HepG2 (cell line): ENCODE results near the gene SRCAP. TPM values are rescaled to one million over a fixed set of nuclear protein-coding genes. Genes with fewer than 3 reads are reported as not detected.

Experiments
- HNRNPLL ChIP-seq: fragments of 200-400 bp; formaldehyde crosslinking; IDR thresholded peaks from 2 replicates; pipeline ENCODE4 v1.6.1; 2017; ENCODE audit warnings: mild to moderate bottlenecking, low read depth, low read length; ENCODE audit not compliant: poor library complexity, severe bottlenecking
- HOXA3 ChIP-seq: sonication (generic); formaldehyde crosslinking; IDR thresholded peaks from 2 replicates; pipeline ENCODE4 v1.5.0; 2020; ENCODE audit warnings: missing genetic modification reagents
- MED1 ChIP-seq: sonication (generic); formaldehyde crosslinking; IDR thresholded peaks from 2 replicates; pipeline ENCODE4 v1.4.0; 2020; ENCODE audit warnings: missing genetic modification reagents
- PCBP1 ChIP-seq: fragments of 200-400 bp; formaldehyde crosslinking; IDR thresholded peaks from 2 replicates; pipeline ENCODE4 v1.6.1; 2017; ENCODE audit warnings: mild to moderate bottlenecking, low read depth, low read length, borderline replicate concordance
- SIX4 ChIP-seq: sonication (generic); formaldehyde crosslinking; IDR thresholded peaks from 2 replicates; pipeline ENCODE4 v1.4.0; 2020; ENCODE audit warnings: missing genetic modification reagents
- ZNF251 ChIP-seq: sonication (generic); formaldehyde crosslinking; IDR thresholded peaks from 2 replicates; pipeline ENCODE4 v1.9.0; 2021; ENCODE audit warnings: mild to moderate bottlenecking, missing genetic modification reagents
- ZNF577 ChIP-seq: sonication (generic); formaldehyde crosslinking; IDR thresholded peaks from 2 replicates; pipeline ENCODE4 v1.4.0; 2020; ENCODE audit warnings: mild to moderate bottlenecking, low read depth, missing genetic modification reagents, borderline replicate concordance
- ZNF747 ChIP-seq: sonication (generic); formaldehyde crosslinking; IDR thresholded peaks from 2 replicates; pipeline ENCODE4 v1.8.1; 2023; ENCODE audit warnings: missing genetic modification reagents, mild to moderate bottlenecking, borderline replicate concordance
- ZNF850 ChIP-seq: sonication (generic); formaldehyde crosslinking; conservative IDR thresholded peaks from 2 replicates; pipeline ENCODE4 v1.9.0; 2021; ENCODE audit warnings: mild to moderate bottlenecking, missing genetic modification reagents
- polyA plus RNA-seq, 8 experiments: library from polyadenylated mRNA; depleted of rRNA in 3 of 8; stranded (reverse) in 7 of 8; unstranded in 1 of 8; fragments of >200 nt; fragmentation: Illumina TruSeq in 4 of 8; extraction: Trizol in 4 of 8; gene quantifications; 2 replicates each; pipeline versions ENCODE4 v1.2.1 to v1.2.3, GENCODE V29; 2011 to 2016; ENCODE audit warnings: low read depth in 4 of 8, missing spikeins in 1 of 8, mixed read lengths in 1 of 8; ENCODE audit not compliant: insufficient read depth in 1 of 8
- total RNA-seq, 5 experiments: library from RNA; depleted of rRNA; stranded (reverse); fragments of >200 nt; fragmentation: Illumina TruSeq; extraction: Trizol; gene quantifications; 2 replicates each; pipeline ENCODE4 v1.2.3, GENCODE V29; 2016; ENCODE audit warnings: low read depth in 1 of 5
- TF ChIP-seq, protein P1 (sequence below), 2 experiments: sonication (generic) in 1 of 2; formaldehyde crosslinking in 1 of 2; IDR thresholded peaks; 2 replicates each; pipeline versions ENCODE4 v1.4.0 to v1.6.1; 2016 to 2020; ENCODE audit warnings: borderline replicate concordance in 1 of 2, low read depth in 1 of 2, mild to moderate bottlenecking in 1 of 2, missing genetic modification reagents in 1 of 2
- TF ChIP-seq, protein P2 (sequence below): IDR thresholded peaks from 2 replicates; pipeline ENCODE4 v1.6.1; 2016; ENCODE audit warnings: mild to moderate bottlenecking, missing biosample characterization, missing genetic modification reagents
- TF ChIP-seq, protein P3 (sequence below): sonication (generic); formaldehyde crosslinking; IDR thresholded peaks from 2 replicates; pipeline ENCODE4 v1.5.1; 2020; ENCODE audit warnings: mild to moderate bottlenecking, missing genetic modification reagents, borderline replicate concordance
- TF ChIP-seq, protein P4 (sequence below): sonication (generic); formaldehyde crosslinking; IDR thresholded peaks from 2 replicates; pipeline ENCODE4 v1.5.0; 2020; ENCODE audit warnings: mild to moderate bottlenecking, missing genetic modification reagents, borderline replicate concordance

SRCAP gene
- total and polyA plus RNA-seq, 2 of the 13 experiments (the other 11 are each of a cell fraction or from before 2014, with no cell fraction given) = 4.9 to 9.0 TPM

DNA sequence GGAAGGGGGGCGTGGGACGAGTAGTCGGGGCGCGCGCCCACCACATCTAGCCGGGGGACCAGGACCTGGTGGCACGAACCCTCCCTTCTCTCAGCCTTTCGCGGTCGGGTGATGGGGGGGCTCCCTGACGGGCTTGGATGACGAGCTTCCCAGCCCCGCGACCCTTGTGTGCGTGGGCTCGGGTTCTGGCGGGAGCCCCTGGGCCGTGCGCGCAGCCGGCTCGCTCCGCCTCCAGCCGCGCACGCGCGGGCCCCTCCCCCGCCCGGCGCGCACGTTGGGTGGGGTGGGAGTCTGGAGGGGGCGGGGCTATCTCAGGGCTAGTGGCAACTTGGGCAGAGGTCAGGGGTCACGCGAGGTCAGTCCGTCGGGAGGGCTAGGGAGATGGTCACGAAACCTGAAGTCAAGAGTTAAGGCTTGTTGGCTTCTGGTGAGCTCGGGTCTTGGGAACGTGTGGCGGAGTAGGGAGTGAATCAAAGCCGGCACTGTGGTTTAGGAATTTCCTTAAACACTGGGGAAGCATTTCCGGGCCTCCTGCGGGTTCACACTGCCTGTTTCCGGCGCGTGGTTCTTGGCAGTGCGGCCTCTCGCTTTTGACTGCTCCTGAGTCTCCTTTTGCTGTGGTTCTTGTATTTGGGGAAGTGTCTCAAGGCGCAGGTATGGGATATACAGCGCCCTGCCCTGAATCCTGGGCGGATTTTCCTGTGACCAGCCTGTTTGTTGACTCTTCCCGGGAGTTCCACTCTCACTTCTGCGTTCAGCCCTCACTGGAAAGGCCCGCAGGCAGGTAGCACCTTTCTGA is at the start of gene SRCAP (continued):
- TF ChIP-seq, protein P1, sequence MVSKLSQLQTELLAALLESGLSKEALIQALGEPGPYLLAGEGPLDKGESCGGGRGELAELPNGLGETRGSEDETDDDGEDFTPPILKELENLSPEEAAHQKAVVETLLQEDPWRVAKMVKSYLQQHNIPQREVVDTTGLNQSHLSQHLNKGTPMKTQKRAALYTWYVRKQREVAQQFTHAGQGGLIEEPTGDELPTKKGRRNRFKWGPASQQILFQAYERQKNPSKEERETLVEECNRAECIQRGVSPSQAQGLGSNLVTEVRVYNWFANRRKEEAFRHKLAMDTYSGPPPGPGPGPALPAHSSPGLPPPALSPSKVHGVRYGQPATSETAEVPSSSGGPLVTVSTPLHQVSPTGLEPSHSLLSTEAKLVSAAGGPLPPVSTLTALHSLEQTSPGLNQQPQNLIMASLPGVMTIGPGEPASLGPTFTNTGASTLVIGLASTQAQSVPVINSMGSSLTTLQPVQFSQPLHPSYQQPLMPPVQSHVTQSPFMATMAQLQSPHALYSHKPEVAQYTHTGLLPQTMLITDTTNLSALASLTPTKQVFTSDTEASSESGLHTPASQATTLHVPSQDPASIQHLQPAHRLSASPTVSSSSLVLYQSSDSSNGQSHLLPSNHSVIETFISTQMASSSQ (IDR thresholded peaks at IDR 0.05; ENCODE audit: low read depth) = no peak
- TF ChIP-seq, protein P1 (CRISPR knock-in tag; IDR thresholded peaks at IDR 0.05; ENCODE audit: borderline replicate concordance) = peak; percentile 41; the same call in 1 of the 2 replicates
- no peak; the same call in 1 of the 2 replicates for TF ChIP-seq PCBP1
- no peak for TF ChIP-seq SIX4 (CRISPR knock-in tag)
- TF ChIP-seq HOXA3 (CRISPR knock-in tag) = peak; percentile 62; the same call in 1 of the 2 replicates
- no peak for TF ChIP-seq ZNF577 (CRISPR knock-in tag)
- TF ChIP-seq, protein P2, sequence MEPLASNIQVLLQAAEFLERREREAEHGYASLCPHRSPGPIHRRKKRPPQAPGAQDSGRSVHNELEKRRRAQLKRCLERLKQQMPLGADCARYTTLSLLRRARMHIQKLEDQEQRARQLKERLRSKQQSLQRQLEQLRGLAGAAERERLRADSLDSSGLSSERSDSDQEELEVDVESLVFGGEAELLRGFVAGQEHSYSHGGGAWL = no peak; the same call in 1 of the 2 replicates
- TF ChIP-seq MED1 = no peak; the same call in 1 of the 2 replicates
- TF ChIP-seq, protein P3, sequence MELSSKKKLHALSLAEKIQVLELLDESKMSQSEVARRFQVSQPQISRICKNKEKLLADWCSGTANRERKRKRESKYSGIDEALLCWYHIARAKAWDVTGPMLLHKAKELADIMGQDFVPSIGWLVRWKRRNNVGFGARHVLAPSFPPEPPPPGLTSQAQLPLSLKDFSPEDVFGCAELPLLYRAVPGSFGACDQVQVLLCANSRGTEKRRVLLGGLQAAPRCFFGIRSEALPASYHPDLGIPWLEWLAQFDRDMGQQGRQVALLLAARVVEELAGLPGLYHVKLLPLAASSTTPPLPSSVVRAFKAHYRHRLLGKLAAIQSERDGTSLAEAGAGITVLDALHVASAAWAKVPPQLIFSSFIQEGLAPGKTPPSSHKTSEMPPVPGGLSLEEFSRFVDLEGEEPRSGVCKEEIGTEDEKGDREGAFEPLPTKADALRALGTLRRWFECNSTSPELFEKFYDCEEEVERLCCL = no peak; the same call in 1 of the 2 replicates
- no peak for TF ChIP-seq ZNF251
- TF ChIP-seq HNRNPLL = peak; percentile 46
- TF ChIP-seq ZNF747 (CRISPR knock-in tag) = no peak
- no peak for TF ChIP-seq ZNF850 (CRISPR knock-in tag)
- TF ChIP-seq, protein P4, sequence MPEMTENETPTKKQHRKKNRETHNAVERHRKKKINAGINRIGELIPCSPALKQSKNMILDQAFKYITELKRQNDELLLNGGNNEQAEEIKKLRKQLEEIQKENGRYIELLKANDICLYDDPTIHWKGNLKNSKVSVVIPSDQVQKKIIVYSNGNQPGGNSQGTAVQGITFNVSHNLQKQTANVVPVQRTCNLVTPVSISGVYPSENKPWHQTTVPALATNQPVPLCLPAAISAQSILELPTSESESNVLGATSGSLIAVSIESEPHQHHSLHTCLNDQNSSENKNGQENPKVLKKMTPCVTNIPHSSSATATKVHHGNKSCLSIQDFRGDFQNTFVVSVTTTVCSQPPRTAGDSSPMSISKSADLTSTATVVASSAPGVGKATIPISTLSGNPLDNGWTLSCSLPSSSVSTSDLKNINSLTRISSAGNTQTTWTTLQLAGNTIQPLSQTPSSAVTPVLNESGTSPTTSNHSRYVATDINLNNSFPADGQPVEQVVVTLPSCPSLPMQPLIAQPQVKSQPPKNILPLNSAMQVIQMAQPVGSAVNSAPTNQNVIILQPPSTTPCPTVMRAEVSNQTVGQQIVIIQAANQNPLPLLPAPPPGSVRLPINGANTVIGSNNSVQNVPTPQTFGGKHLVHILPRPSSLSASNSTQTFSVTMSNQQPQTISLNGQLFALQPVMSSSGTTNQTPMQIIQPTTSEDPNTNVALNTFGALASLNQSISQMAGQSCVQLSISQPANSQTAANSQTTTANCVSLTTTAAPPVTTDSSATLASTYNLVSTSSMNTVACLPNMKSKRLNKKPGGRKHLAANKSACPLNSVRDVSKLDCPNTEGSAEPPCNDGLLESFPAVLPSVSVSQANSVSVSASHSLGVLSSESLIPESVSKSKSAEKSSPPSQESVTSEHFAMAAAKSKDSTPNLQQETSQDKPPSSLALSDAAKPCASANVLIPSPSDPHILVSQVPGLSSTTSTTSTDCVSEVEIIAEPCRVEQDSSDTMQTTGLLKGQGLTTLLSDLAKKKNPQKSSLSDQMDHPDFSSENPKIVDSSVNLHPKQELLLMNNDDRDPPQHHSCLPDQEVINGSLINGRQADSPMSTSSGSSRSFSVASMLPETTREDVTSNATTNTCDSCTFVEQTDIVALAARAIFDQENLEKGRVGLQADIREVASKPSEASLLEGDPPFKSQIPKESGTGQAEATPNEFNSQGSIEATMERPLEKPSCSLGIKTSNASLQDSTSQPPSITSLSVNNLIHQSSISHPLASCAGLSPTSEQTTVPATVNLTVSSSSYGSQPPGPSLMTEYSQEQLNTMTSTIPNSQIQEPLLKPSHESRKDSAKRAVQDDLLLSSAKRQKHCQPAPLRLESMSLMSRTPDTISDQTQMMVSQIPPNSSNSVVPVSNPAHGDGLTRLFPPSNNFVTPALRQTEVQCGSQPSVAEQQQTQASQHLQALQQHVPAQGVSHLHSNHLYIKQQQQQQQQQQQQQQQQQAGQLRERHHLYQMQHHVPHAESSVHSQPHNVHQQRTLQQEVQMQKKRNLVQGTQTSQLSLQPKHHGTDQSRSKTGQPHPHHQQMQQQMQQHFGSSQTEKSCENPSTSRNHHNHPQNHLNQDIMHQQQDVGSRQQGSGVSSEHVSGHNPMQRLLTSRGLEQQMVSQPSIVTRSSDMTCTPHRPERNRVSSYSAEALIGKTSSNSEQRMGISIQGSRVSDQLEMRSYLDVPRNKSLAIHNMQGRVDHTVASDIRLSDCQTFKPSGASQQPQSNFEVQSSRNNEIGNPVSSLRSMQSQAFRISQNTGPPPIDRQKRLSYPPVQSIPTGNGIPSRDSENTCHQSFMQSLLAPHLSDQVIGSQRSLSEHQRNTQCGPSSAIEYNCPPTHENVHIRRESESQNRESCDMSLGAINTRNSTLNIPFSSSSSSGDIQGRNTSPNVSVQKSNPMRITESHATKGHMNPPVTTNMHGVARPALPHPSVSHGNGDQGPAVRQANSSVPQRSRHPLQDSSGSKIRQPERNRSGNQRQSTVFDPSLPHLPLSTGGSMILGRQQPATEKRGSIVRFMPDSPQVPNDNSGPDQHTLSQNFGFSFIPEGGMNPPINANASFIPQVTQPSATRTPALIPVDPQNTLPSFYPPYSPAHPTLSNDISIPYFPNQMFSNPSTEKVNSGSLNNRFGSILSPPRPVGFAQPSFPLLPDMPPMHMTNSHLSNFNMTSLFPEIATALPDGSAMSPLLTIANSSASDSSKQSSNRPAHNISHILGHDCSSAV (CRISPR knock-in tag) = no peak
